A673 (cell line): ENCODE results near the gene LKAAEAR1. TPM values are rescaled to one million over a fixed set of nuclear protein-coding genes. Genes with fewer than 3 reads are reported as not detected.

Experiments used
- BruUV-seq: library from RNA; stranded (reverse); fragments of 400-500 nt; replicated peaks from 2 replicates; lab custom pipeline; 2021; lab: Mats Ljungman, UMichigan
- CTCF ChIA-PET: fragments of 300-600 bp; sonication (Branson Sonifier 250); formaldehyde crosslinking; loops from one replicate; lab custom pipeline; 2022; ENCODE audit warnings: antibody characterized with exemption; lab: Charles Lee
- POLR2A ChIA-PET: fragments of 300-600 bp; sonication (Branson Sonifier 250); formaldehyde crosslinking; loops from one replicate; lab custom pipeline; 2022; ENCODE audit warnings: antibody characterized with exemption; ENCODE audit not compliant: low non-redundant PET; lab: Charles Lee
- DNase-seq: peaks from one replicate; pipeline ENCODE4 v3.0.0-alpha.2; 2015; ENCODE audit warnings: low spot score
- H3K27ac ChIP-seq: fragments of 200-600 bp; sonication (generic); 2 replicates; pipeline ENCODE4 v1.5.1; 2016; ENCODE audit warnings: mixed run types, low read depth, mild to moderate bottlenecking, mixed read lengths, antibody characterized with exemption, low read length; ENCODE audit not compliant: poor library complexity, severe bottlenecking
- H3K27me3 ChIP-seq: fragments of 200-600 bp; sonication (generic); replicated peaks from 2 replicates; pipeline ENCODE4 v1.6.1; 2017; ENCODE audit warnings: mixed run types, low read depth, mild to moderate bottlenecking, mixed read lengths, antibody characterized with exemption, low read length; ENCODE audit not compliant: insufficient read depth, poor library complexity
- H3K36me3 ChIP-seq: fragments of 200-600 bp; sonication (generic); 2 replicates; pipeline ENCODE4 v1.6.1; 2016; ENCODE audit warnings: mixed run types, mild to moderate bottlenecking, mixed read lengths, antibody characterized with exemption, low read length; ENCODE audit not compliant: insufficient read depth, poor library complexity, severe bottlenecking
- H3K4me1 ChIP-seq: fragments of 200-600 bp; sonication (generic); 2 replicates; pipeline ENCODE4 v1.6.1; 2017; ENCODE audit warnings: mixed run types, mild to moderate bottlenecking, mixed read lengths, antibody characterized with exemption, low read length; ENCODE audit not compliant: insufficient read depth, poor library complexity, severe bottlenecking
- H3K4me3 ChIP-seq: fragments of 200-600 bp; sonication (generic); 2 replicates; pipeline ENCODE4 v1.5.1; 2016; ENCODE audit warnings: low read depth, mixed run types, mild to moderate bottlenecking, mixed read lengths, low read length; ENCODE audit not compliant: poor library complexity, severe bottlenecking
- H3K9me3 ChIP-seq: fragments of 200-600 bp; sonication (generic); 2 replicates; pipeline ENCODE4 v1.6.1; 2016; ENCODE audit warnings: mixed run types, low read depth, mild to moderate bottlenecking, mixed read lengths, antibody characterized with exemption, low read length; ENCODE audit not compliant: poor library complexity, severe bottlenecking
- EZH2 ChIP-seq: fragments of 200-600 bp; sonication (generic); IDR thresholded peaks from 2 replicates; pipeline ENCODE4 v1.6.1; 2017; ENCODE audit warnings: borderline replicate concordance, low read depth, mild to moderate bottlenecking, mixed read lengths, antibody characterized with exemption, low read length; ENCODE audit not compliant: poor library complexity, severe bottlenecking
- intact Hi-C: fragments of 100-400 bp; cut with micrococcal nuclease; formaldehyde crosslinking; loops from one replicate; pipeline ENCODE4 v1.10.0; 2022; ENCODE audit not compliant: unreplicated experiment
- total RNA-seq: library from RNA; stranded (reverse); gene quantifications from 2 replicates; pipeline ENCODE4 v1.2.3, GENCODE V29; 2021
- TF ChIP-seq, protein P1 (sequence below): fragments of 300-800, 200-600 bp; sonication (generic); conservative IDR thresholded peaks from 2 replicates; pipeline ENCODE4 v1.5.1; 2017; ENCODE audit warnings: low read depth, mild to moderate bottlenecking, antibody characterized with exemption, low read length, moderate library complexity, mixed read lengths

LKAAEAR1 gene
- total RNA-seq, 1 experiment from 2014 or later = 0.62 TPM

- no peak for DNase-seq
- H3K27me3 ChIP-seq = peaks cover 30% of the 10 kb centered on the region
- H3K4me3 ChIP-seq = no peak overlapping the region
- no peaks in the 10 kb centered on the region for H3K4me1 ChIP-seq
- intact Hi-C loops = no loop called here
- POLR2A ChIA-PET = no interaction called here
- no peak overlapping the region for H3K27ac ChIP-seq
- CTCF ChIA-PET = no interaction called here
- TF ChIP-seq, protein P1, sequence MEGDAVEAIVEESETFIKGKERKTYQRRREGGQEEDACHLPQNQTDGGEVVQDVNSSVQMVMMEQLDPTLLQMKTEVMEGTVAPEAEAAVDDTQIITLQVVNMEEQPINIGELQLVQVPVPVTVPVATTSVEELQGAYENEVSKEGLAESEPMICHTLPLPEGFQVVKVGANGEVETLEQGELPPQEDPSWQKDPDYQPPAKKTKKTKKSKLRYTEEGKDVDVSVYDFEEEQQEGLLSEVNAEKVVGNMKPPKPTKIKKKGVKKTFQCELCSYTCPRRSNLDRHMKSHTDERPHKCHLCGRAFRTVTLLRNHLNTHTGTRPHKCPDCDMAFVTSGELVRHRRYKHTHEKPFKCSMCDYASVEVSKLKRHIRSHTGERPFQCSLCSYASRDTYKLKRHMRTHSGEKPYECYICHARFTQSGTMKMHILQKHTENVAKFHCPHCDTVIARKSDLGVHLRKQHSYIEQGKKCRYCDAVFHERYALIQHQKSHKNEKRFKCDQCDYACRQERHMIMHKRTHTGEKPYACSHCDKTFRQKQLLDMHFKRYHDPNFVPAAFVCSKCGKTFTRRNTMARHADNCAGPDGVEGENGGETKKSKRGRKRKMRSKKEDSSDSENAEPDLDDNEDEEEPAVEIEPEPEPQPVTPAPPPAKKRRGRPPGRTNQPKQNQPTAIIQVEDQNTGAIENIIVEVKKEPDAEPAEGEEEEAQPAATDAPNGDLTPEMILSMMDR = no peak
- no peak for TF ChIP-seq EZH2
- H3K9me3 ChIP-seq = no peaks in the 10 kb centered on the region
- BruUV-seq = no TSS peak
- H3K36me3 ChIP-seq = no peaks in the 10 kb centered on the region
Measured at GRCh38 chr20:64104667-64105451, 20.7 kb upstream of the LKAAEAR1 start.

GRCh38 chr20:64103871-64104666 lies 19.9 kb upstream of the LKAAEAR1 start:
- Histone ChIP-seq H3K27ac (no peak overlapping the region), H3K4me1 (no peaks in the 10 kb centered on the region), H3K36me3 (no peaks in the 10 kb centered on the region), H3K27me3 (peaks cover 30% of the 10 kb centered on the region), H3K4me3 (no peak overlapping the region), H3K9me3 (no peaks in the 10 kb centered on the region)
- TF ChIP-seq, protein P1 = no peak
- TF ChIP-seq EZH2 = no peak
- intact Hi-C loops = no loop called here
- no TSS peak for BruUV-seq
- POLR2A ChIA-PET = no interaction called here
- CTCF ChIA-PET = no interaction called here
- DNase-seq = no peak

GRCh38 chr20:64102647-64103354 lies 18.6 kb upstream of the LKAAEAR1 start:
- no peak for DNase-seq
- H3K36me3 ChIP-seq = no peaks in the 10 kb centered on the region
- no peak overlapping the region for H3K27ac ChIP-seq
- CTCF ChIA-PET = interaction anchor here (0.6 to 0.7 kb wide), 4 partner anchors 11 to 129 kb away, joined by 3 to 10 read pairs (median 5); no protein-coding TSS in a partner anchor
- no TSS peak for BruUV-seq
- no peaks in the 10 kb centered on the region for H3K9me3 ChIP-seq
- TF ChIP-seq EZH2 = no peak
- TF ChIP-seq, protein P1 = no peak
- no peaks in the 10 kb centered on the region for H3K4me1 ChIP-seq
- peaks cover 30% of the 10 kb centered on the region for H3K27me3 ChIP-seq
- peak overlapping the region; percentile 28 for H3K4me3 ChIP-seq
- POLR2A ChIA-PET = no interaction called here
- intact Hi-C loops = no loop called here
